GM23338 (cell line): Measurements from ENCODE around the gene MTIF3. TPM values are rescaled to one million over a fixed set of nuclear protein-coding genes. Genes with fewer than 3 reads are reported as not detected.
"Not testable (repeated sequence)": the region's sequence is repeated elsewhere in the genome, so short reads cannot be mapped to it uniquely, and the experiment has no call there.

Source experiments
- ATAC-seq: fragments of 200-7000 bp; cut with Tn5 transposase; 3 replicates; pipeline ENCODE4 v1.9.1; 2020
- DNase-seq: peaks from one replicate; pipeline ENCODE4 v3.0.0-alpha.2; 2015; ENCODE audit warnings: low spot score
- H2AFZ ChIP-seq: fragments of 200-600 bp; sonication (generic); 2 replicates; pipeline ENCODE4 v1.8.0; 2016; ENCODE audit warnings: antibody characterized with exemption, mild to moderate bottlenecking, moderate library complexity
- H3F3A ChIP-seq: fragments of 200-600 bp; sonication (generic); replicated peaks from 2 replicates; pipeline ENCODE4 v1.8.0; 2017; ENCODE audit warnings: antibody characterized with exemption, mixed run types, low read depth
- H3K27ac ChIP-seq: fragments of 200-600 bp; sonication (generic); 2 replicates; pipeline ENCODE4 v1.6.1; 2016; ENCODE audit warnings: low read depth
- H3K27me3 ChIP-seq: fragments of 200-600 bp; sonication (generic); 2 replicates; pipeline ENCODE4 v1.8.0; 2016; ENCODE audit warnings: mild to moderate bottlenecking, mixed run types, moderate library complexity; ENCODE audit not compliant: insufficient read depth
- H3K36me3 ChIP-seq: fragments of 200-600 bp; sonication (generic); 2 replicates; pipeline ENCODE4 v1.8.0; 2016; ENCODE audit warnings: mild to moderate bottlenecking; ENCODE audit not compliant: insufficient read depth
- H3K4me1 ChIP-seq: fragments of 200-600 bp; sonication (generic); 2 replicates; pipeline ENCODE4 v1.8.0; 2016; ENCODE audit warnings: mild to moderate bottlenecking, moderate library complexity; ENCODE audit not compliant: insufficient read depth
- H3K4me2 ChIP-seq: fragments of 200-600 bp; sonication (generic); 2 replicates; pipeline ENCODE4 v1.7.1; 2017; ENCODE audit warnings: mixed run types
- H3K4me3 ChIP-seq: fragments of 200-600 bp; sonication (generic); 2 replicates; pipeline ENCODE4 v1.6.1; 2016; ENCODE audit warnings: mixed run types
- H3K79me2 ChIP-seq: fragments of 200-600 bp; sonication (generic); replicated peaks from 2 replicates; pipeline ENCODE4 v1.8.0; 2017; ENCODE audit warnings: mild to moderate bottlenecking; ENCODE audit not compliant: insufficient read depth
- H3K9me2 ChIP-seq: fragments of 200-600 bp; sonication (generic); 2 replicates; pipeline ENCODE4 v1.8.0; 2017; ENCODE audit not compliant: insufficient read depth
- H4K20me1 ChIP-seq: fragments of 200-600 bp; sonication (generic); replicated peaks from 2 replicates; pipeline ENCODE4 v1.8.0; 2017; ENCODE audit warnings: mild to moderate bottlenecking; ENCODE audit not compliant: insufficient read depth
- H3K27ac Mint-ChIP-seq: 2 replicates; pipeline ENCODE4 v1.8.0; 2020; ENCODE audit warnings: inconsistent platforms, mild to moderate bottlenecking, moderate library complexity, mixed read lengths
- H3K27me3 Mint-ChIP-seq: 3 replicates; pipeline ENCODE4 v1.8.0; 2022; ENCODE audit warnings: low read depth, mild to moderate bottlenecking, moderate library complexity, mixed read lengths, inconsistent platforms; ENCODE audit not compliant: insufficient read depth, poor library complexity
- H3K36me3 Mint-ChIP-seq: 3 replicates; pipeline ENCODE4 v1.8.0; 2021; ENCODE audit warnings: low read depth, mild to moderate bottlenecking, inconsistent platforms, moderate library complexity, mixed read lengths
- H3K4me1 Mint-ChIP-seq: 3 replicates; pipeline ENCODE4 v1.8.0; 2020; ENCODE audit warnings: mild to moderate bottlenecking, inconsistent platforms, mixed read lengths
- H3K4me3 Mint-ChIP-seq: 3 replicates; pipeline ENCODE4 v1.8.0; 2021; ENCODE audit warnings: moderate library complexity, mild to moderate bottlenecking, inconsistent platforms, mixed read lengths
- H3K9me3 Mint-ChIP-seq: 3 replicates; pipeline ENCODE4 v1.8.0; 2020; ENCODE audit warnings: moderate library complexity, mild to moderate bottlenecking, inconsistent platforms, mixed read lengths
- CREB1 ChIP-seq: fragments of 250-450 bp; sonication (Bioruptor Pico); IDR thresholded peaks from 2 replicates; pipeline ENCODE4 v1.5.0; 2020; ENCODE audit warnings: low read depth, mild to moderate bottlenecking, moderate library complexity
- EZH2 ChIP-seq: fragments of 200-600 bp; sonication (generic); IDR thresholded peaks from one replicate; pipeline ENCODE4 v1.8.0; 2017; ENCODE audit warnings: antibody characterized with exemption, mild to moderate bottlenecking, low read depth; ENCODE audit not compliant: unreplicated experiment
- EZH2phosphoT487 ChIP-seq: fragments of 200-600 bp; sonication (generic); IDR thresholded peaks from one replicate; pipeline ENCODE4 v1.8.1; 2018; ENCODE audit warnings: antibody characterized with exemption; ENCODE audit not compliant: unreplicated experiment
- JUNB ChIP-seq: IDR thresholded peaks from one replicate; pipeline ENCODE4 v1.6.1; 2016; ENCODE audit warnings: antibody characterized with exemption; ENCODE audit not compliant: unreplicated experiment
- POLR2AphosphoS5 ChIP-seq: IDR thresholded peaks from 2 replicates; pipeline ENCODE4 v1.6.1; 2016; ENCODE audit warnings: antibody characterized with exemption, low read depth
- REST ChIP-seq: IDR thresholded peaks from one replicate; pipeline ENCODE4 v1.6.1; 2018; ENCODE audit warnings: antibody characterized with exemption; ENCODE audit not compliant: unreplicated experiment
- ZNF331 ChIP-seq: fragments of 250-450 bp; sonication (Bioruptor Pico); IDR thresholded peaks from 2 replicates; pipeline ENCODE4 v1.5.0; 2020; ENCODE audit warnings: low read depth, mild to moderate bottlenecking, moderate library complexity
- ZNF462 ChIP-seq: fragments of 250-450 bp; sonication (Bioruptor Pico); IDR thresholded peaks from 2 replicates; pipeline ENCODE4 v1.5.0; 2020; ENCODE audit warnings: mild to moderate bottlenecking, moderate library complexity
- polyA plus RNA-seq: library from polyadenylated mRNA; unstranded; fragments of >200 nt; fragmentation: Nextera tagmentation; extraction: Ambion mirVana; gene quantifications from 2 replicates; pipeline ENCODE4 v1.2.1, GENCODE V29; 2016
- total RNA-seq: library from RNA; depleted of rRNA; stranded (reverse); fragments of >200 nt; shearing (Covaris generic); gene quantifications from 2 replicates; pipeline ENCODE4 v1.2.3, GENCODE V29; 2014
- TF ChIP-seq, protein P1 (sequence below): IDR thresholded peaks from 2 replicates; pipeline ENCODE4 v1.6.1; 2016; ENCODE audit warnings: antibody characterized with exemption

Gene MTIF3
- total and polyA plus RNA-seq, 2 experiments from 2014 or later = 33.0 to 152 TPM

DNA sequence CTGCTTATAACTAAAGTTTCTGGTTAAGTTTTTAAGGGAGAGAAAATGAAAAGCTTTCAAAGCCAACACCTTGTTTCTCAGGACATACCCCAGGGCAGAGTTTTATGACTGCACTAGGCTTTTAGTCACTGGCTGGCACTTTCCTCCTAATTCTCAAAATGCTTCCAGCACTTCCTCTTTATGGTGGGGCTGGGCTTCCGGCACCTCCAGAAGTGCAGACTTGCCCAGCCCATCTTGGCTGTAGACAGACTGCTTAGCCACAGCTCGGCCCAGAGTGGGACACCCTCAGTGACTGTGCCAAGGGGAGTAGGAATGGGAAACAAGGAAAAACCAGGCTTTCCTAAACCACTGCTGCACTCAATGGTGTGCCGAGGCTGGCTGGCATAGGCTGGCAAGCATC is 49.2 kb downstream of the MTIF3 start (continued):
- no peak for TF ChIP-seq EZH2phosphoT487

DNA sequence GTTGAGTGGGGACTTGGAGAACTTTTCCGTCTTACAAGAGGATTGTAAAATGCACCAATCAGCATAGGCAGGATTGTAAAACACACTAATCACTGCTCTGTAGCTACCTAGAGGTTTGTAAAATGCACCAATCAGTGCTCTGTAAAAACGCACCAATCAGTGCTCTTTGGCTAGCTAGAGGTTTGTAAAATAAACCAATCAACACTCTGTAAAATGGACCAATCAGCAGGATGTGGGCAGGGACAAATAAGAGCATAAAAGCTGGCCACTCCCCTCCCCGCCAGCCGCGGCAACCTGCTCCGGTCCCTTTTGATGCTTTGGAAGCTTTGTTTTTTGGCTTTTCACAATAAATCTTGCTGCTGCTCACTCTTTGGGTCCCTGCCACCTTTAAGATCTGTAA is 50.0 kb downstream of the MTIF3 start:
- DNase-seq, H3F3A ChIP-seq, H4K20me1 ChIP-seq, H3K4me3 ChIP-seq, H3K36me3 Mint-ChIP-seq, H3K9me3 Mint-ChIP-seq, H3K79me2 ChIP-seq, H3K27ac ChIP-seq, H3K27me3 Mint-ChIP-seq, H2AFZ ChIP-seq, H3K9me2 ChIP-seq, H3K4me3 Mint-ChIP-seq, H3K27ac Mint-ChIP-seq, ATAC-seq, H3K36me3 ChIP-seq, H3K4me2 ChIP-seq, H3K27me3 ChIP-seq: not testable (repeated sequence)
- H3K4me1 ChIP-seq = peaks cover 12% of the 10 kb centered on the region; the same call in 1 of the 2 replicates
- H3K4me1 Mint-ChIP-seq = peaks cover 15% of the 10 kb centered on the region

DNA sequence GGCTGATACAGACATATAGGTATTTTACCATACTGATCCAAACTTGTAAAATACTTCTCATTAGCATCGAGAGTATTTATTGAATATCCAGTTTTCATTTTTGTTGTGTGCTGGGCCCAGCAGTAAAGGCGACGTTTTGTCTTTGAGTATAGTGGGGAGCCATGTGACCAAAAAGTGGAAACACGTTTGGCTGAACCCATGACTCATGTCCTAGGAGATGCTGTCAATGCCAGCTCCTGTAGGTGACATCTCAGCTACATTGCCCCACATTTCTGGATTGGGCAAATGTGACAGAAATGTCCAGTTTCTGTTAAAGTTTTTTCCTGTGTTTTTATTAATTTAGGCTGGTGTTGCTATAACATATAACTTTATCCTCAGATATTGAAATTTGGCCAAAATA is 52.0 kb downstream of the MTIF3 start:
- H3K27ac Mint-ChIP-seq = no peak overlapping the region
- no peaks in the 10 kb centered on the region for H3K36me3 Mint-ChIP-seq
- no peaks in the 10 kb centered on the region for H3K36me3 ChIP-seq
- no peak overlapping the region for H3K27ac ChIP-seq
- H3K4me3 ChIP-seq = no peak overlapping the region
- no peaks in the 10 kb centered on the region for H3K27me3 ChIP-seq
- no peaks in the 10 kb centered on the region for H4K20me1 ChIP-seq
- H3F3A ChIP-seq = no peaks in the 10 kb centered on the region
- H3K27me3 Mint-ChIP-seq = peaks cover 4% of the 10 kb centered on the region
- ATAC-seq (no peak), DNase-seq (no peak)
- H3K9me2 ChIP-seq = peaks cover 9% of the 10 kb centered on the region
- no peak overlapping the region for H3K4me3 Mint-ChIP-seq
- H2AFZ ChIP-seq = no peak overlapping the region
- H3K9me3 Mint-ChIP-seq = no peaks in the 10 kb centered on the region
- H3K4me1 ChIP-seq = peaks cover 5% of the 10 kb centered on the region; the same call in 1 of the 2 replicates
- peaks cover 11% of the 10 kb centered on the region for H3K4me1 Mint-ChIP-seq
- no peak overlapping the region for H3K4me2 ChIP-seq
- no peaks in the 10 kb centered on the region for H3K79me2 ChIP-seq
- TF ChIP-seq CREB1 (CRISPR knock-in tag) (no peak), ZNF462 (CRISPR knock-in tag) (no peak), POLR2AphosphoS5 (no peak), ZNF331 (CRISPR knock-in tag) (no peak), REST (no peak), JUNB (no peak), EZH2 (no peak)
- TF ChIP-seq, protein P1, sequence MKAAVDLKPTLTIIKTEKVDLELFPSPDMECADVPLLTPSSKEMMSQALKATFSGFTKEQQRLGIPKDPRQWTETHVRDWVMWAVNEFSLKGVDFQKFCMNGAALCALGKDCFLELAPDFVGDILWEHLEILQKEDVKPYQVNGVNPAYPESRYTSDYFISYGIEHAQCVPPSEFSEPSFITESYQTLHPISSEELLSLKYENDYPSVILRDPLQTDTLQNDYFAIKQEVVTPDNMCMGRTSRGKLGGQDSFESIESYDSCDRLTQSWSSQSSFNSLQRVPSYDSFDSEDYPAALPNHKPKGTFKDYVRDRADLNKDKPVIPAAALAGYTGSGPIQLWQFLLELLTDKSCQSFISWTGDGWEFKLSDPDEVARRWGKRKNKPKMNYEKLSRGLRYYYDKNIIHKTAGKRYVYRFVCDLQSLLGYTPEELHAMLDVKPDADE = no peak
